ENCODE results near the gene SIDT1.
"Not testable (repeated sequence)": the region's sequence is repeated elsewhere in the genome, so short reads cannot be mapped to it uniquely, and the experiment has no call there.

The SIDT1 gene

DNA sequence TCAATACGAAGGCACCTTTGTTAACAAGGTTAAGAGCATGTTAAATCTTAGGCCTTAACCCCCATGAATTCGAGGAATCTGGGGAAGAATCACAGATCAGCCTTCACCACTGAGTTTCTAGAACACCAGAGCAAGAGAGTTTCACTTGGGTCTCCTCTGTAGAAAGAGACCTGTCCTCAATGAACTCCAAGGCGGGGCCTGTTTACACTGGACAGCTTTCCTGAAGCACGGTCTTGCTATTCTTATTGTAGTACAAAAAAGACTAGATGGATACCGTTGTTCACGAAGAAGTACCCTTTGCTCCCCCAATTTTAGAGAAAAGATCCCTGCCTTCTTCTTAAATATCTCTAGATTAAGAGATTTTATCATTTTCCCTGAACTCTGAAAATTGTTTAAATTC lies 99.2 kb downstream of the SIDT1 start:
- no peak for TF ChIP-seq CTCF (IDR thresholded peaks at IDR 0.05; ENCODE audit: low read depth, low read length)
- DNase-seq, result no peak
- Histone ChIP-seq H3K36me3 (no peaks in the 10 kb centered on the region), H3K4me1 (no peaks in the 10 kb centered on the region), H3K27me3 (no peaks in the 10 kb centered on the region), H3K4me3 (ENCODE audit: low read depth, low read length) (no peak overlapping the region), H3K9me3 (no peaks in the 10 kb centered on the region)

DNA sequence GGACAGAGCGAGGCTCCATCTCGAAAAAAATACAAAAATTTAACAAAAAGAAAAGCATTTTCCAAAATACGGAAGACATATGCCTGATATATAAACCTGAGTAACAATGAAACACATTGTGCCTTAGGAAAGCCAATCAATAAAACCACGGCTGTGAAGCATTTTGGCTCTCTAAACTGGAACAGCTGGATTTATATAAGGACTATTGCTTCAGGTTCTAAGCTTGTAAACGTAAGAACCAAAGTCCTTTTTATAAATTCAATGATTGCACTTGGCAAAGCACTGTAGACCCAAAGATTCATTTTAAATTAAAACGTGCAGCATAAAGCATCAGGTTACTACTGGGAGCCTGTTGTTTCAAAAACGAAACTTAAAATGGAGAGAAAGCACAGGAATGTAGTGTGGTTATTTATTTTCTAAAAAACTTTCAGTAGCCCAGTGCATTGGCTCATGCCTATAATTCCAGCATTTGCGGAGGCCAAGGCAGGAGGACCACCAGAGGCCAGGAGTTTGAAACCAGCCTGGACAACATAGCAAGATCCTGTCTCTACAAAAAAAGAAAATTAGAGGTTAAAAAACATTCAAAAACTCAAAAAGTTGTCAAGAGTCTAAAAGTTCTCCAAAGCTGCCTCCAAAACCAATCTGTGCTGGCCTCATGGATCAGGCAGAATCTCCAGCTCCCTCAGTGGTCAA lies 102.6 kb downstream of the SIDT1 start:
- H3K4me3 ChIP-seq (ENCODE audit: low read depth, low read length), result no peak overlapping the region
- no peaks in the 10 kb centered on the region for H3K27me3 ChIP-seq
- no peak for DNase-seq
- no peaks in the 10 kb centered on the region for H3K9me3 ChIP-seq
- H3K36me3 ChIP-seq, result no peaks in the 10 kb centered on the region
- no peak for TF ChIP-seq CTCF (IDR thresholded peaks at IDR 0.05; ENCODE audit: low read depth, low read length)
- no peaks in the 10 kb centered on the region for H3K4me1 ChIP-seq

DNA sequence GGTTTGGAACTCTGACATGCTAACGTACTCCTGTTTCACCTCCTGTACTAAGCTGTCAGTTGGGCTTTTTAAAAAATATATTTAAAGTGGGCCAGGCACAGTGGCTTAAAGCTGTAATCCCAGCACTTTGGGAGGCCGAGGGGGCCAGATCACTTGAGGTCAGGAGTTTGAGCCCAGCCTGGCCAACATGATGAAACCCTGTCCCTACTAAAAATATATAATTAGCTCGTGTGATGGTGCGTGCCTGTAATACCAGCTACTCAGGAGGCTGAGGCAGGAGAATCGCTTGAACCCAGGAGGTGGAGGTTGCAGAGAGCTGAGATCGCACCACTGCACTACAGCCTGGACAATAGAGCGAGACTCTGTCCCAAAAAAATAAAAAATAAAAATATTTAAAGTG lies 103.7 kb downstream of the SIDT1 start:
- H3K9me3 ChIP-seq; H3K27me3 ChIP-seq; DNase-seq; H3K36me3 ChIP-seq; H3K4me3 ChIP-seq (ENCODE audit: low read depth, low read length); H3K4me1 ChIP-seq: not testable (repeated sequence)

DNA sequence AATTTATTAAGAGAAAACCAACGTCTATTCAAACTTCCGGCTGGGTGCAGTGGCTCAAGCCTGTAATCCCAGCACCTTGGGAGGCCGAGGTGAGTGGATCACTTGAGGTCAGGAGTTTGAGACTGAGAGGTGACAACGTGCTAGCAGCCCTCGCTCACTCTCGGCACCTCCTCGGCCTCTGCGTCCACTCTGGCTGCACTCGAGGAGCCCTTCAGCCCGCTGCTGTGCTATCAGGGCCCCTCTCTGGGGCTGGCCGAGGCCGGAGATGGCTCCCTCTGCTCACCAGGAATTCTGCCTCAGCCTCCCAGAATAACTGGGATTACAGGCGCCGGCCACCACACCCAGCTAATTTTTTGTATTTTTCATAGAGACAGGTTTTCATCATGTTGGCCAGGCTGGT lies 105.4 kb downstream of the SIDT1 start:
- H3K9me3 ChIP-seq, result no peaks in the 10 kb centered on the region
- TF ChIP-seq CTCF (IDR thresholded peaks at IDR 0.05; ENCODE audit: low read depth, low read length), result no peak
- no peaks in the 10 kb centered on the region for H3K27me3 ChIP-seq
- no peak for DNase-seq
- H3K36me3 ChIP-seq, result no peaks in the 10 kb centered on the region
- H3K4me3 ChIP-seq (ENCODE audit: low read depth, low read length), result no peak overlapping the region
- H3K4me1 ChIP-seq, result no peaks in the 10 kb centered on the region

- H3K36me3 ChIP-seq, result no peaks in the 10 kb centered on the region
- no peak overlapping the region for H3K4me3 ChIP-seq (ENCODE audit: low read depth, low read length)
- no peak for DNase-seq
- H3K9me3 ChIP-seq, result no peaks in the 10 kb centered on the region
- no peaks in the 10 kb centered on the region for H3K4me1 ChIP-seq
- TF ChIP-seq CTCF (IDR thresholded peaks at IDR 0.05; ENCODE audit: low read depth, low read length), result no peak
- H3K27me3 ChIP-seq, result no peaks in the 10 kb centered on the region
Measured at GRCh38 chr3:113638910-113639309, 106.6 kb downstream of the SIDT1 start.

DNA sequence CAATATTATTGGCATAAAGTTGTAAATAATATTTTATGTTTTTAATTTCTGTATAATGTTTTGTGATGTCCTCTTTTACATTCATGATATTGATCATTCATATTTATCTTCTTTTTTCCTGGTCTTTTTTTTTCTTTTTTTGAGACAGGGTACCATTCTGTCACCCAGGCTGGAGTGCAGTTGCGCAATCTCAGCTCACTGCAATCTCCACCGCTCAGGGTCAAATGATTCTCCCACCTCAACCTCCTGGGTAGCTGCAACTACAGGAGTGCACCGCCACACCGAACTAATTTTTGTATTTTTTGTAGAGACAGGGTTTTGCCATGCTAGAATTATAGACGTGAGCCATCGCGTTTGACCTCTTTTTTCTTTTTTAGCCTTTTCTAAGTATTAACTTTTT lies 111.2 kb downstream of the SIDT1 start:
- Histone ChIP-seq H3K9me3 (no peaks in the 10 kb centered on the region), H3K36me3 (no peaks in the 10 kb centered on the region), H3K4me1 (no peaks in the 10 kb centered on the region), H3K27me3 (no peaks in the 10 kb centered on the region), H3K4me3 (ENCODE audit: low read depth, low read length) (no peak overlapping the region)
- no peak for DNase-seq
- no peak for TF ChIP-seq CTCF (IDR thresholded peaks at IDR 0.05; ENCODE audit: low read depth, low read length)

DNA sequence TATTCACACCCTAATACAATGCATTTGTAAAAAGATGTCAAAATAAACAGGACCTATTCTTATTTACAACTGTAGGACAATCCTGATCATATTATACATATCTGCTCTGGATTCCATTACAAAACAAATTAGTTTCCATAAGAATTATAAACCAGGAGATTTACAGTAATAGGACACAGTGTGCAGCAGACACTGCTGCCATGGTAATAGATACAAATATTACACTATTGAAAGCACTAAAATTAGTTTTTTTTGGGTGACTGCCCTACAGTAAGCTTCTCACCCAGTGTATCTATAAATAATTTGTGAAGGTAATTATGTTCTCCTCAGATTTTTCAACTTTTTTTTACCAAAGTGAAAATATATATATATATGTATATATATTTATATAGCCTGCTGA lies 116.2 kb downstream of the SIDT1 start:
- no peak for DNase-seq
- Histone ChIP-seq H3K36me3 (no peaks in the 10 kb centered on the region), H3K4me1 (no peaks in the 10 kb centered on the region), H3K9me3 (no peaks in the 10 kb centered on the region), H3K27me3 (no peaks in the 10 kb centered on the region), H3K4me3 (ENCODE audit: low read depth, low read length) (no peak overlapping the region)
- TF ChIP-seq CTCF (IDR thresholded peaks at IDR 0.05; ENCODE audit: low read depth, low read length), result no peak

Measured in BE2C (cell line).